ENCODE data around the gene CLEC10A.
"Not testable (repeated sequence)": the region's sequence is repeated elsewhere in the genome, so short reads cannot be mapped to it uniquely, and the experiment has no call there.

The CLEC10A gene

GRCh38 chr17:7072406-7072805 is 7.6 kb downstream of the CLEC10A start:
- CTCF ChIA-PET: no interaction called here
- Mint-ChIP-seq H3K4me1 (no peaks in the 10 kb centered on the region), H3K4me3 (no peak overlapping the region), H3K36me3 (peaks cover 3% of the 10 kb centered on the region), H3K27me3 (peaks cover 31% of the 10 kb centered on the region), H3K9me3 (peaks cover 18% of the 10 kb centered on the region), H3K27ac (no peak overlapping the region)
- DNase-seq: no peak

- no peaks in the 10 kb centered on the region for H3K4me1 Mint-ChIP-seq
- H3K27me3 Mint-ChIP-seq: peaks cover 31% of the 10 kb centered on the region
- H3K4me3 Mint-ChIP-seq: no peak overlapping the region
- H3K9me3 Mint-ChIP-seq: peaks cover 24% of the 10 kb centered on the region
- CTCF ChIA-PET: interaction anchor here (0.6 kb wide), 1 partner anchor 706 kb away, joined by 3 read pairs; no protein-coding TSS in a partner anchor
- peaks cover 3% of the 10 kb centered on the region for H3K36me3 Mint-ChIP-seq
- DNase-seq: no peak
- H3K27ac Mint-ChIP-seq: no peak overlapping the region
Observed at GRCh38 chr17:7070712-7071111, 9.3 kb downstream of the CLEC10A start.

DNA sequence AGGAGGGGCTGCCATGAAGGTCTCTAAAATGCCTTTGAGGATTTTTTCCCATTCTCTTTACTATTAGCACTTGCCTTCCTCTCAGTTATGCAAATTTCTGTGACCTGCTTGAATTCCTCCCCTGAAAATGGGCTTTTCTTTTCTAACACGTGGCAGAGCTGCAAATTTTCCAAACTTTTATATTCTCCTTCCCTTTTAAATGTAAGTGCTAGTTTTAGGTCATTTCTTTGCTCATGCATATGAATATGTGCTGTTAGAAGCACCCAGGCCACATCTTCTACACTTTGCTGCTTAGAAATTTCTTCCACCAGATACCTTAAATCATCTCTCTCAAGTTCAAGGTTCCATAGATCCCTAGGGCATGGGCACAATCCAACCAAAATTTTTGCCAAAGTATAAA is 11.8 kb downstream of the CLEC10A start:
- no peak overlapping the region for H3K4me3 Mint-ChIP-seq
- no peak overlapping the region for H3K27ac Mint-ChIP-seq
- no peaks in the 10 kb centered on the region for H3K4me1 Mint-ChIP-seq
- no peak for DNase-seq
- CTCF ChIA-PET: no interaction called here
- H3K36me3 Mint-ChIP-seq: peaks cover 3% of the 10 kb centered on the region
- peaks cover 48% of the 10 kb centered on the region for H3K27me3 Mint-ChIP-seq
- peaks cover 24% of the 10 kb centered on the region for H3K9me3 Mint-ChIP-seq

GRCh38 chr17:7067198-7067597 is 12.9 kb downstream of the CLEC10A start:
- Mint-ChIP-seq H3K4me1 (no peaks in the 10 kb centered on the region), H3K27ac (no peak overlapping the region), H3K36me3 (peaks cover 3% of the 10 kb centered on the region), H3K27me3 (peaks cover 47% of the 10 kb centered on the region), H3K4me3 (no peak overlapping the region), H3K9me3 (peaks cover 24% of the 10 kb centered on the region)
- CTCF ChIA-PET: no interaction called here
- DNase-seq: no peak

GRCh38 chr17:7064261-7064660 is 15.8 kb downstream of the CLEC10A start:
- Mint-ChIP-seq H3K9me3 (peaks cover 24% of the 10 kb centered on the region), H3K27me3 (peaks cover 40% of the 10 kb centered on the region), H3K4me1 (no peaks in the 10 kb centered on the region), H3K36me3 (peaks cover 3% of the 10 kb centered on the region), H3K4me3 (no peak overlapping the region), H3K27ac (no peak overlapping the region)
- no peak for DNase-seq
- CTCF ChIA-PET: interaction anchor here (0.9 to 3.0 kb wide), 2 partner anchors 13 to 72 kb away, joined by 3 to 8 read pairs; no protein-coding TSS in a partner anchor

- H3K27me3 Mint-ChIP-seq: peaks cover 44% of the 10 kb centered on the region
- H3K36me3 Mint-ChIP-seq: peaks cover 3% of the 10 kb centered on the region
- H3K9me3 Mint-ChIP-seq: peaks cover 18% of the 10 kb centered on the region
- no peak overlapping the region for H3K27ac Mint-ChIP-seq
- DNase-seq: no peak
- H3K4me1 Mint-ChIP-seq: no peaks in the 10 kb centered on the region
- CTCF ChIA-PET: interaction anchor here (1.7 to 3.0 kb wide), 2 partner anchors 69 to 73 kb away, joined by 3 to 8 read pairs; no protein-coding TSS in a partner anchor
- H3K4me3 Mint-ChIP-seq: no peak overlapping the region
Observed at GRCh38 chr17:7063518-7064094, 16.4 kb downstream of the CLEC10A start.

DNA sequence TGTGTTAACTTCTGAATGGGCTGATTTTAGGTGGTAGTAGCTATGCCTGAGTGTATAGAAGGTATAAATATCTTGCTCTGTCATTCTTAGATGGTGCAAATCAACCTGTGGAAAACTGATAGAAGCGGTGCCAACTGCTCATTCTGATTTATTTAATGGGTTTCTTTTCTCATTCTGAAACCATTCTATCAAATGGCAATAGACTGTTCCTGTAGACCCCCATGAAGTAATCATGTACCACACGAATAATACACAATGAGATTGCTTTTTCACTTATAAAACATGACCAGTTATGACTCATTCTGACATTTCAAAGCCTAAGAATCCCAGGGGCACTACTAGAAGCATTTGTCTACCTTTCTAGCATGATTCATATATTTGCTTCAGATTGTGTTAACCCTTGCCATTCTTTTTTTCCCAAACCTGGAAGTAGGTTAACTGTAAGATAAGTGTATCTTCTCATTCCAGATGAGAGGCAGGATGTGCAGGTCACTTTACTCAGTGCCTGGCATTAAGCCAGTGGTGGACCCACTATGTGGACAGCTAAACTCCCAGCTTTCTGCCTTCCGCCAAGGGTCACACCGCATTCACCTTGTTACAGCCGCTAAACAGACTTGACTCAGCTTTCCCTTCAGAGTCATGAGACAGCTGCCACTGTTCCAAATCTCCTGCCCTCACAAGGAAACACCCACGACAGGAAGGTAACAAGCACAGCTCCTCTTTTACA is 19.7 kb downstream of the CLEC10A start:
- no peak overlapping the region for H3K4me3 Mint-ChIP-seq
- CTCF ChIA-PET: interaction anchor here (0.8 to 1.4 kb wide), 2 partner anchors 50 to 86 kb away, joined by 3 read pairs; no protein-coding TSS in a partner anchor
- H3K4me1 Mint-ChIP-seq: no peaks in the 10 kb centered on the region
- peak overlapping the region; percentile 33 for H3K27ac Mint-ChIP-seq
- DNase-seq: peak; percentile 20
- H3K27me3 Mint-ChIP-seq: peaks cover 38% of the 10 kb centered on the region
- H3K36me3 Mint-ChIP-seq: no peaks in the 10 kb centered on the region
- H3K9me3 Mint-ChIP-seq: no peaks in the 10 kb centered on the region

- DNase-seq: no peak
- no peak overlapping the region for H3K27ac Mint-ChIP-seq
- no peaks in the 10 kb centered on the region for H3K36me3 Mint-ChIP-seq
Observed at GRCh38 chr17:7058831-7059447, 21.1 kb downstream of the CLEC10A start.

GRCh38 chr17:7056386-7056785 is 23.7 kb downstream of the CLEC10A start:
- no peaks in the 10 kb centered on the region for H3K36me3 Mint-ChIP-seq
- CTCF ChIA-PET: interaction anchor here (13.2 kb wide), 1 partner anchor 81 kb away, joined by 270 read pairs; no protein-coding TSS in a partner anchor
- H3K4me3 Mint-ChIP-seq: no peak overlapping the region
- no peak for DNase-seq
- H3K9me3 Mint-ChIP-seq: no peaks in the 10 kb centered on the region
- H3K27me3 Mint-ChIP-seq: peaks cover 28% of the 10 kb centered on the region
- H3K27ac Mint-ChIP-seq: no peak overlapping the region
- H3K4me1 Mint-ChIP-seq: no peaks in the 10 kb centered on the region

More at GRCh38 chr17:7058831-7059447, 21.1 kb downstream of the CLEC10A start:
- CTCF ChIA-PET: interaction anchor here (0.7 to 1.4 kb wide), 2 partner anchors 60 to 87 kb away, joined by 3 read pairs; no protein-coding TSS in a partner anchor
- no peaks in the 10 kb centered on the region for H3K4me1 Mint-ChIP-seq
- no peaks in the 10 kb centered on the region for H3K9me3 Mint-ChIP-seq
- H3K27me3 Mint-ChIP-seq: peaks cover 33% of the 10 kb centered on the region
- no peak overlapping the region for H3K4me3 Mint-ChIP-seq

GRCh38 chr17:7050583-7050982 is 29.5 kb downstream of the CLEC10A start:
- CTCF ChIA-PET: interaction anchor here (0.9 to 13.2 kb wide), 5 partner anchors 14 to 127 kb away, joined by 3 to 270 read pairs (median 6); partner anchors contain the start of gene CLEC10A
- H3K9me3 Mint-ChIP-seq, H3K36me3 Mint-ChIP-seq, DNase-seq, H3K27ac Mint-ChIP-seq, H3K4me3 Mint-ChIP-seq: not testable (repeated sequence)
- Mint-ChIP-seq H3K4me1 (peaks cover 19% of the 10 kb centered on the region), H3K27me3 (peaks cover 32% of the 10 kb centered on the region)

DNA sequence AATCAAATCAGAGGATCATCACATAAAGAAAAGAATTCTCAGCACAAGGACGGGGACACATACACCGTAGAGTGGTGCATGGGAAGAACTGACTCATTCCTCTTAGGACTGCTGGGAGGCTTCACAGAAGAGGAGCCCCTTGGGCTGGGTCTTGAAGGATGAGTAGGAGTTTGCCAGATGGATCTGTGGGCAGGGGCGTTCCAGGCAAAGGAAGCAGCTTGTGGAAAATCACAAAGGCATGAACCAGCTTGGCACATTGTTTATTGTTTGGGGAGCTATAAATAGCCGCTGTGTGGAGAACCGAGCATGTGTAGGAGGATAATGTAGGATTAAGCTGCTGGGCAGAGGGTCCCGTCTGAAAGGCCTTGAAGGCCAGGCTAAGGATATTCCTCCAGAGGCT is 31.1 kb downstream of the CLEC10A start:
- CTCF ChIA-PET: interaction anchor here (13.2 kb wide), 1 partner anchor 88 kb away, joined by 270 read pairs; no protein-coding TSS in a partner anchor
- no peak for DNase-seq
- H3K9me3 Mint-ChIP-seq: no peaks in the 10 kb centered on the region
- H3K4me3 Mint-ChIP-seq: no peak overlapping the region
- no peak overlapping the region for H3K27ac Mint-ChIP-seq
- H3K27me3 Mint-ChIP-seq: peaks cover 43% of the 10 kb centered on the region
- H3K36me3 Mint-ChIP-seq: no peaks in the 10 kb centered on the region
- H3K4me1 Mint-ChIP-seq: peaks cover 19% of the 10 kb centered on the region

- no peaks in the 10 kb centered on the region for H3K36me3 Mint-ChIP-seq
- no peak overlapping the region for H3K4me3 Mint-ChIP-seq
- no peak for DNase-seq
- H3K4me1 Mint-ChIP-seq: peaks cover 28% of the 10 kb centered on the region
- peaks cover 46% of the 10 kb centered on the region for H3K27me3 Mint-ChIP-seq
- CTCF ChIA-PET: interaction anchor here (13.2 kb wide), 1 partner anchor 90 kb away, joined by 270 read pairs; no protein-coding TSS in a partner anchor
- no peaks in the 10 kb centered on the region for H3K9me3 Mint-ChIP-seq
- no peak overlapping the region for H3K27ac Mint-ChIP-seq
Observed at GRCh38 chr17:7047566-7047965, 32.5 kb downstream of the CLEC10A start.

- peaks cover 53% of the 10 kb centered on the region for H3K27me3 Mint-ChIP-seq
- peak overlapping the region; percentile 65 for H3K4me3 Mint-ChIP-seq
- H3K9me3 Mint-ChIP-seq, H3K36me3 Mint-ChIP-seq: not testable (repeated sequence)
- CTCF ChIA-PET: interaction anchor here (0.8 to 13.2 kb wide), 11 partner anchors 8 to 302 kb away, joined by 3 to 270 read pairs (median 7); no protein-coding TSS in a partner anchor
- H3K27ac Mint-ChIP-seq: peak overlapping the region; percentile 71
- DNase-seq: peak; percentile 83
- peaks cover 34% of the 10 kb centered on the region for H3K4me1 Mint-ChIP-seq
Observed at GRCh38 chr17:7046725-7047397, 33.2 kb downstream of the CLEC10A start.
